Fibroblast of the aortic adventitia (primary cell): Measurements from ENCODE around the gene CTSZ. TPM values are rescaled to one million over a fixed set of nuclear protein-coding genes. Genes with fewer than 3 reads are reported as not detected.

ENCODE experiments used
- DNase-seq: peaks from one replicate; pipeline ENCODE4 v3.0.0-alpha.2; 2010; ENCODE audit warnings: low read depth
- H3K4me3 ChIP-seq: 2 replicates; pipeline ENCODE4 v1.5.1; 2011; ENCODE audit warnings: low read depth, mild to moderate bottlenecking, control low read depth, low read length, moderate library complexity
- CTCF ChIP-seq: IDR thresholded peaks from 2 replicates; pipeline ENCODE4 v1.5.1; 2011; ENCODE audit warnings: mild to moderate bottlenecking, low read length, control low read depth, inconsistent platforms; ENCODE audit not compliant: insufficient read depth
- total RNA-seq: library from RNA; depleted of rRNA; stranded (reverse); fragments of >200 nt; gene quantifications from 2 replicates; pipeline ENCODE4 v1.2.3, GENCODE V29; 2012; ENCODE audit warnings: low replicate concordance

The CTSZ gene
- total RNA-seq, 1 donor = 51.0 TPM

GRCh38 chr20:59040667-59041066, 33.6 kb upstream of the CTSZ start:
- DNase-seq = no peak
- no peak for TF ChIP-seq CTCF
- peak overlapping the region; percentile 6 for H3K4me3 ChIP-seq

DNA sequence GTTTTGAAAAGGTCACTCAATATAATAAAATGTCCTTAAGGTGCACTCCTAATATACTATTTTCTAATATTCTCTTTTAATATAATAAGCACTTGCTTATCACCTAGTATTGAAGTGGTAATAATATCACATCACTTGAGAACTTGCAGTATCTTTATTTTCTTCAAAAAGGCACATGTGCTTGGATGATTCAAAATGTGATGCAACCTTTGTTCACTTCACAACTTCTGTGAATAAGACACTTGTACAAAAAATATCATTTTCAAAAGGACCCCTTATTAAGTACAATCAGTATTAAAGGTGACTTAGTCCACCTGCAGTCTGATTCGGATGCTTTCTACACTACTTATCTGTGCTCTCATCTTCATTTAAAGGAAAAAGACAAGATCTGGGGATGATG, 32.2 kb upstream of the CTSZ start:
- peak; percentile 51 for DNase-seq
- H3K4me3 ChIP-seq = no peak overlapping the region
- TF ChIP-seq CTCF = no peak

DNA sequence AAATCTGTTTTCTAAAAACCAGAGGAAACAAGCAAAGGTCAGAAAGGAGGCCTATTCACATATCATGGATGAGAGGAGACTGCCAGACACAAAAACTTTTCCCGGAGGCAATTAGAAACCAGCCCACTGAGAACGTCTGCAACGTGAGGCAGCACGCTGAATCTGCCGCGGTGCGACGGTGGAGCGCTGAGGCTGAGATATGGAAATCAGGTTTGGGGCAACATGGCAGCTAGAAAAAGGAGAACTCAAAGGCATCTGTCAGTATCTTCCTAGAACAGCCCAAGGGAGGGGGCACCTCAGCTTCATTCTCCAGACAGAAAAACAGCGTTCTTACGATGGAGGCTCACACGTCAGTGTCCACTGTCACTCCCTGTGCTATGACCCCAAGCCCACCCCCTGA, 30.3 kb upstream of the CTSZ start:
- H3K4me3 ChIP-seq = no peak overlapping the region
- TF ChIP-seq CTCF = no peak
- no peak for DNase-seq

- TF ChIP-seq CTCF = no peak
- no peak for DNase-seq
- H3K4me3 ChIP-seq = no peak overlapping the region
These were observed 28.3 kb upstream of the CTSZ start for GRCh38 chr20:59035381-59035780.

DNA sequence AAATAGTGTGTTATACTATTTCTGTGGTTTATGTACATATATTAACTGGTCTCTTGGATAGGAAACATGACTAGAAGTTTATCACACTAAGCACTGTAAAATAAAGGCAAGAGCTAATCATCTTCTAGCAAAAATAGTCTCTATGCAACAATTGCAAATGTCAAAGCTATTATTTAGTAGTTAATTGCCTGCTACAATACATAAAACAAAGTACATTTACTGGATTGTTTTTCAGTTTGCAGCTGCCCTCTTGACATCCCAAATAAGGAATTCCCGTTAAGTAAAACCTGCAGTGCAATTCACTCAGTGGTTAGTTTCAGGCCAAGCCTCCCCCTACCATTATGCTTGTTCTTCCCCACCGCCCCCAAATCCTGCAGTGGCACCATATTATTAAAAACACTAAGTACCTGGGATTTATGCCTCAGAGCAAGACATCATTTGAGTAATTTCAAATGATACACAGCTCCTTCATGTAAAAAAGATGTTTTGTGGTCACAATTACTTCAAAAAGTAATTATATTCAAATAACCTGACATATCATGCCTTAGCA, 26.6 kb upstream of the CTSZ start:
- H3K4me3 ChIP-seq = no peak overlapping the region
- TF ChIP-seq CTCF = no peak
- no peak for DNase-seq

DNA sequence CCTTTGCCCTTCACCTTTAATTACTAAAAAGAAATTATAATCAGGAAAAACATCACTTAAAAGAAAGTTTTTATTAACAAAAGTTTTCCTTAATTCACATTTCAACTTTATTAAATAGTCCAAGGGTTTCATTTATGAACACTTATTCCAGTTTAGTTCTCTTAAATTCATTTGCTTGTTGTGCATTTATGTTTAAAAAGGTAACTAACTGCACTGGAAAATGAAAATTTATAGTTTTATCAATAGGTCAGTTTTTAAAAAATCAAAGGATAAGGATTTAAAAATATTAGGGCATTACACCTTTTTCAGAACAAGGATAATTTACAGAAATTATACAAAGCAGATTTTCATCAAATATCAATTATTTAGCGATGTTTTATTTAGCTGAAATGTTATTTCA, 26.0 kb upstream of the CTSZ start:
- TF ChIP-seq CTCF = no peak
- DNase-seq = no peak
- H3K4me3 ChIP-seq = peak overlapping the region; percentile 75

DNA sequence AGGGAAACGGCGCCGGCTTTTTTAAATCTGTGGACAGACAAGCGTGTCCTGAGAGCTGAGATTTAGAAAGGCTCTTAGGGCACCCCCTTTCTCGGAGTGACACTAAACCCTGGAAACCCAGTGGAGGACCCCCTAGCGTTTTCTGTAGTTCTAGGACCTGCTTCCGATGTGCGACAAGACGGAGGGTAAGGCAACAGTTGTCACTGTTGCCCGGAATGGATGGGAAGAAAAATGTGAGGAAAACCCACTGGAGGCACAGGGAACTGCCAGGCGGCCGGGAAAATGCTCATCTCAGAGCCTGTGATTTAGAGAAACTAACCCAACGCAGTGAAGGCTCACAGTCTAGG, 25.6 kb upstream of the CTSZ start:
- no peak for DNase-seq
- TF ChIP-seq CTCF = peak; percentile 43
- H3K4me3 ChIP-seq = peak overlapping the region; percentile 75
